ENCODE results near the gene C6orf15. TPM values are rescaled to one million over a fixed set of nuclear protein-coding genes. Genes with fewer than 3 reads are reported as not detected.

C6orf15 gene
- total and polyA plus RNA-seq, 2 donors (not counting 3 experiments of a cell fraction or from before 2014, with no cell fraction given): not detected

DNA sequence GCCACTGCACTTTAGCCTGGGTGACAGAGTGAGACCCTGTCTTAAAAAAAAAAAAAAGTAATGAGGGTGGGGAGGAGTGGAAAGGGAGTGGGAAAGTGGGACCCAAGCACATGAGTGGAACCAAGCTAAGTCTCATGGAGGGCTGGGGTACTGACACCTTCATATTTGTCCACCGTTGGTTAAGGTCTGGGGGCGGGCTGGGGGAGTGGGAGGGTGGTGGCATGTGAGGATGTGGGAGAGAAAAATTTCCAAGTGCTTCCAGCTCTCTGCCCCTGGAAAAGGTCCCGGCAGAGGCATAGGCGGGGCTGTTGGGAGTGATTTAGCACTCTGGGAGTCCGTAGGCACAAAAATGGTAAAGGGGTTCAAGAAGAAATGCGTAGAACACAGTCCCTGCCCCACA, 20.4 kb upstream of the C6orf15 start:
- POLR2A ChIA-PET: no interaction called here
- BruUV-seq (replicated peaks): no TSS peak
- TF ChIP-seq GATA2 (IDR thresholded peaks at IDR 0.05; ENCODE audit: insufficient read depth, insufficient read length, low read depth, low read length) (no peak), FOS (IDR thresholded peaks at IDR 0.05; ENCODE audit: borderline replicate concordance, insufficient read depth, low read length) (no peak), JUN (IDR thresholded peaks at IDR 0.05; ENCODE audit: borderline replicate concordance, insufficient read depth, insufficient read length, low read depth) (no peak), POLR2AphosphoS5 (IDR thresholded peaks at IDR 0.05; ENCODE audit: insufficient read depth, low read depth, low read length) (no peak), EZH2 (IDR thresholded peaks at IDR 0.05; ENCODE audit: borderline replicate concordance, low read depth, low read length, severe bottlenecking) (no peak), POLR2A (IDR thresholded peaks at IDR 0.05; ENCODE audit: low read depth, low read length) (no peak)
- TF ChIP-seq, protein P1, sequence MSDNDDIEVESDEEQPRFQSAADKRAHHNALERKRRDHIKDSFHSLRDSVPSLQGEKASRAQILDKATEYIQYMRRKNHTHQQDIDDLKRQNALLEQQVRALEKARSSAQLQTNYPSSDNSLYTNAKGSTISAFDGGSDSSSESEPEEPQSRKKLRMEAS (IDR thresholded peaks at IDR 0.05; ENCODE audit: insufficient read depth, insufficient read length): no peak
- TF ChIP-seq, protein P2, sequence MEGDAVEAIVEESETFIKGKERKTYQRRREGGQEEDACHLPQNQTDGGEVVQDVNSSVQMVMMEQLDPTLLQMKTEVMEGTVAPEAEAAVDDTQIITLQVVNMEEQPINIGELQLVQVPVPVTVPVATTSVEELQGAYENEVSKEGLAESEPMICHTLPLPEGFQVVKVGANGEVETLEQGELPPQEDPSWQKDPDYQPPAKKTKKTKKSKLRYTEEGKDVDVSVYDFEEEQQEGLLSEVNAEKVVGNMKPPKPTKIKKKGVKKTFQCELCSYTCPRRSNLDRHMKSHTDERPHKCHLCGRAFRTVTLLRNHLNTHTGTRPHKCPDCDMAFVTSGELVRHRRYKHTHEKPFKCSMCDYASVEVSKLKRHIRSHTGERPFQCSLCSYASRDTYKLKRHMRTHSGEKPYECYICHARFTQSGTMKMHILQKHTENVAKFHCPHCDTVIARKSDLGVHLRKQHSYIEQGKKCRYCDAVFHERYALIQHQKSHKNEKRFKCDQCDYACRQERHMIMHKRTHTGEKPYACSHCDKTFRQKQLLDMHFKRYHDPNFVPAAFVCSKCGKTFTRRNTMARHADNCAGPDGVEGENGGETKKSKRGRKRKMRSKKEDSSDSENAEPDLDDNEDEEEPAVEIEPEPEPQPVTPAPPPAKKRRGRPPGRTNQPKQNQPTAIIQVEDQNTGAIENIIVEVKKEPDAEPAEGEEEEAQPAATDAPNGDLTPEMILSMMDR (IDR thresholded peaks at IDR 0.05; ENCODE audit: extremely low read depth in 1 of 2, insufficient read depth in 1 of 2, low read depth in 1 of 2, low read length in 2 of 2): no peak
- dilution Hi-C loops (cut with MboI; ENCODE audit: extremely low pct_ligation_motif_present, low sequenced_read_pairs) (no loop called here), intact Hi-C loops (cut with micrococcal nuclease) (no loop called here)
- CTCF ChIA-PET: interaction anchor here (1.2 to 10.6 kb wide), 3 partner anchors 17 to 59 kb away, joined by 3 to 71 read pairs (median 26); partner anchors contain the start of gene PSORS1C1
- peaks cover 3 to 6% of the 10 kb centered on the region in 2 experiments for H3K27me3 ChIP-seq (ENCODE audit: control insufficient read depth in 2 of 2, insufficient read depth in 2 of 2, low read length in 2 of 2)
- H3K4me3 ChIP-seq (replicated peaks in 1 of 3; ENCODE audit: insufficient read depth in 1 of 3, low read depth in 1 of 3, low read length in 3 of 3): no peak overlapping the region
- H3K36me3 ChIP-seq (ENCODE audit: control insufficient read depth in 2 of 2, extremely low read depth in 1 of 2, insufficient read depth in 2 of 2, low read length in 2 of 2): no peaks in the 10 kb centered on the region
- H3K9me3 ChIP-seq (replicated peaks; ENCODE audit: control insufficient read depth, insufficient read depth, low read length): no peaks in the 10 kb centered on the region
- H3K4me2 ChIP-seq (ENCODE audit: insufficient read depth, low read length): no peak overlapping the region
- H3K9ac ChIP-seq (replicated peaks; ENCODE audit: extremely low read depth, insufficient read depth, low read length): no peak overlapping the region
- H2AFZ ChIP-seq (ENCODE audit: low read depth, low read length): no peak overlapping the region
- FAIRE-seq (no peak), DNase-seq (ENCODE audit: low read depth, low spot score) (no peak)
- H3K4me1 ChIP-seq (ENCODE audit: control insufficient read depth, extremely low read depth, insufficient read depth, low read length): no peaks in the 10 kb centered on the region
- no peaks in the 10 kb centered on the region for H3K79me2 ChIP-seq (ENCODE audit: control insufficient read depth, insufficient read depth, low read length)
- H3K9me1 ChIP-seq (replicated peaks; ENCODE audit: control insufficient read depth, extremely low read depth, insufficient read depth, low read length): no peaks in the 10 kb centered on the region
- no peaks in the 10 kb centered on the region for H4K20me1 ChIP-seq (replicated peaks; ENCODE audit: control insufficient read depth, extremely low read depth, insufficient read depth, low read length)
- no peak overlapping the region for H3K27ac ChIP-seq (ENCODE audit: insufficient read depth, low read depth, low read length)

Data from endothelial cell of umbilical vein (primary cell).